ACC112 (cell line): ENCODE results near the gene INS.

Experiments
- H2AFZ ChIP-seq: fragments of 200-600 bp; sonication (generic); one replicate; pipeline ENCODE4 v1.6.0; 2017; ENCODE audit warnings: antibody characterized with exemption, low read length; ENCODE audit not compliant: unreplicated experiment
- H3K27ac ChIP-seq: fragments of 200-600 bp; sonication (generic); 2 replicates; pipeline ENCODE4 v1.5.1; 2014; ENCODE audit warnings: low read depth, mild to moderate bottlenecking, antibody characterized with exemption, low read length, moderate library complexity
- H3K27me3 ChIP-seq: fragments of 200-600 bp; sonication (generic); 2 replicates; pipeline ENCODE4 v1.6.1; 2014; ENCODE audit warnings: mild to moderate bottlenecking, antibody characterized with exemption, low read length, moderate library complexity, mixed read lengths; ENCODE audit not compliant: insufficient read depth
- H3K36me3 ChIP-seq: fragments of 200-600 bp; sonication (generic); 2 replicates; pipeline ENCODE4 v1.6.1; 2016; ENCODE audit warnings: mild to moderate bottlenecking, antibody characterized with exemption, low read length, moderate library complexity, mixed read lengths; ENCODE audit not compliant: insufficient read depth
- H3K4me1 ChIP-seq: fragments of 200-600 bp; sonication (generic); one replicate; pipeline ENCODE4 v1.6.1; 2016; ENCODE audit warnings: low read length, mixed read lengths; ENCODE audit not compliant: insufficient read depth, unreplicated experiment, control insufficient read depth
- H3K4me3 ChIP-seq: fragments of 200-600 bp; sonication (generic); 2 replicates; pipeline ENCODE4 v1.5.1; 2014; ENCODE audit warnings: mild to moderate bottlenecking, low read depth, low read length
- H3K79me2 ChIP-seq: fragments of 200-600 bp; sonication (generic); one replicate; pipeline ENCODE4 v1.6.0; 2016; ENCODE audit warnings: low read length; ENCODE audit not compliant: control insufficient read depth, unreplicated experiment, insufficient read depth

The INS gene

DNA sequence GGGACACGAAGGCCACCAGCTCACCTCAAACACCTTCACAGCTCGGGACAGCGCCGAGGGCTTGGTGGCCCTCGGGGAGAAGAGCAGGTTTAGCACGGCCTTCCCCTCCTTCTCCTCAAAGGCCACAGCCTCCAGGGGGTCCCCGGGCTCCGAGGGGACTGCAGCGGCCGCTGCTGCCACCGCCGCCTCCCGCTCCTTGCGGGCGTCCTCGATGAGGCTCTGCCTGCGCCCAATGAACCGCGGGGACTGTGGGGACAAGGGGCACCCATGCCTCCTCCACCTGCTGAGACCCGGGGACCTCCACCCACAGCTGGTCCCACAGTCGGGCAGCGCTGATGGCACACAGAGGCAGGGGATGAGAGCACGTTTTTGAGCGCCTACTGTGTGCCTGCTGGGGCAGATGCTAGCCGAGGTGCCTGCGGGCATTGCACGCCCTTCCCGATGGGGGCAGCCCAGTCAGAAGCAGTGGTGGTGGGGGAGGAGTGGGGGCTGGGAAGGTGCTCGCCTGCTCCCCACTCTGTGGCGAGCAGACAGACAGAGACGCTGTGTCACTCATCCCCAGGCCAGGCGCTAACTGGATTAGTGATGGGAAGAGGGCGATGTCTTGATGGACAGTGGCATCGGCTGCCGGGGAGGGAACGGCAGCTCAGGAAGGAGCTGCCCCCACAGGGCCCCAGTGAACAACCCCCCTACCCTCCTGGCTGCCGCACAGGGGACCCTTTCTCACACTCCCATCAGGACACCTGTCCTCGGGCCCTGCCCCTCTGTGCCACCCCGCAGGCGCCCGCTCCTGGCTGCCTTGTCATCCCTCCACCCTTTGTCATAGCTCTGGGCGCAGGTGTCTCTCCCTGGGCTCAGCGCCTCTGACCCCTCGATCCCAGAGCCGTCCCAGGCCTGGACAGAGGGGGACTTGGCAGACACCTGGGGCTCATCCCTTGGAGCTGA, 8.9 kb upstream of the INS start:
- H3K27ac ChIP-seq: no peak overlapping the region
- H3K36me3 ChIP-seq: no peaks in the 10 kb centered on the region
- H2AFZ ChIP-seq: no peak overlapping the region
- no peak overlapping the region for H3K4me3 ChIP-seq
- no peaks in the 10 kb centered on the region for H3K79me2 ChIP-seq
- H3K4me1 ChIP-seq: no peaks in the 10 kb centered on the region
- H3K27me3 ChIP-seq: no peaks in the 10 kb centered on the region

DNA sequence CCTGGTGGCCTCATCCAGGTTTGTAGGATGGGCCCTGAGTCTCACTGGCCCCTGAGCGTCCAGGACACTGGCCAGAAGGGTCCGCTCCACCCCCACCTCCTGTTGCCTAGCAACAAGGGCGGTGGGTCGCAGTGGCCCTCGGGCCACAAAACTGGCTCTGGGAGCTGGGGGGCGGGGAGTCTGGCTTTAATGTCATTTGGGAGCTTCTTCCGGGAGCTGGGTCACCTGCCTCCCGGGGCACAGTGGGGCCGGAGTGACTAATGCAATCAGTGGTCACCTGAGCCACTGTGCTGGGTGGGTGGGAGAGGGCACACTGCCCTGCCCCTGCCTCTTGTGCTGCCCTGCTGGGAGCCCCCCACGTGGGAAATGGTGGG, 8.0 kb upstream of the INS start:
- Histone ChIP-seq H3K4me1 (no peaks in the 10 kb centered on the region), H3K27ac (no peak overlapping the region), H3K4me3 (no peak overlapping the region), H3K27me3 (no peaks in the 10 kb centered on the region), H2AFZ (no peak overlapping the region), H3K79me2 (no peaks in the 10 kb centered on the region), H3K36me3 (no peaks in the 10 kb centered on the region)

DNA sequence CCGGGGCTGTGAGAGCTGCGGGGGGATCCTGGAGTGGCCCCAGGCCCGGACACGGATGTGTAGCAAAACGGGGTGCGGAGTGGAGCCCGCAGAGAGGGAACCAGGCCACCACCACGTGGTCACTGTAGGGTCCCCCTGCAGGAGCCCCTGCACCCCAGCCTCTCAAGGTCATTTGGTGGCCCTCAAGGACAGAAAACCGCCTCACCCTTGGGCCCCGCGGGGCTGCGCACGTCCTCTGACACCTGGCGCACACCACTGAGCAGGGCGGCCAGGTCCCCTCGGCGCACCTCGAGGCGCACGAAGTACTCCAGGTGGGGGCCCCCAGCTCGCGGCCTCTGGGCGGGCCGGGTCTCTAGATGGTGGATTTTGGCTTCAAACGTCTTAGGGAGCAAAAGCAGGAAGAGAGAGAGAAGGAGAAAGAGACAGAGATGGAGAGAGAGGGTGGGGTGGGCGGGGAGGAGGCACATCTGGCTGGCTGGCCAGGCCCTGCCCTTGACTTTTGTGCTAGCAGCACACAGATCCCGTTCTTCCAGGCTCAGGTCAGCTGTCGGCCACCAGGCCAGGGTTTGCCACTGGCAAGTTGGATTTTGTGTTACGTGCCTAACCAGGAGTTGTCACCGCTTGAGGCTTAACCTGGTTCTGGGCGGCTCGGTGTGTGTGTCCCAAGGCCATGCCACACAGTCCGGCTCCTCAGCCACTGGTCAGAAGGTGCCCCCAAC, 7.4 kb upstream of the INS start:
- Histone ChIP-seq H3K27me3 (no peaks in the 10 kb centered on the region), H3K27ac (no peak overlapping the region), H2AFZ (no peak overlapping the region), H3K79me2 (no peaks in the 10 kb centered on the region), H3K4me1 (no peaks in the 10 kb centered on the region), H3K4me3 (no peak overlapping the region), H3K36me3 (no peaks in the 10 kb centered on the region)

DNA sequence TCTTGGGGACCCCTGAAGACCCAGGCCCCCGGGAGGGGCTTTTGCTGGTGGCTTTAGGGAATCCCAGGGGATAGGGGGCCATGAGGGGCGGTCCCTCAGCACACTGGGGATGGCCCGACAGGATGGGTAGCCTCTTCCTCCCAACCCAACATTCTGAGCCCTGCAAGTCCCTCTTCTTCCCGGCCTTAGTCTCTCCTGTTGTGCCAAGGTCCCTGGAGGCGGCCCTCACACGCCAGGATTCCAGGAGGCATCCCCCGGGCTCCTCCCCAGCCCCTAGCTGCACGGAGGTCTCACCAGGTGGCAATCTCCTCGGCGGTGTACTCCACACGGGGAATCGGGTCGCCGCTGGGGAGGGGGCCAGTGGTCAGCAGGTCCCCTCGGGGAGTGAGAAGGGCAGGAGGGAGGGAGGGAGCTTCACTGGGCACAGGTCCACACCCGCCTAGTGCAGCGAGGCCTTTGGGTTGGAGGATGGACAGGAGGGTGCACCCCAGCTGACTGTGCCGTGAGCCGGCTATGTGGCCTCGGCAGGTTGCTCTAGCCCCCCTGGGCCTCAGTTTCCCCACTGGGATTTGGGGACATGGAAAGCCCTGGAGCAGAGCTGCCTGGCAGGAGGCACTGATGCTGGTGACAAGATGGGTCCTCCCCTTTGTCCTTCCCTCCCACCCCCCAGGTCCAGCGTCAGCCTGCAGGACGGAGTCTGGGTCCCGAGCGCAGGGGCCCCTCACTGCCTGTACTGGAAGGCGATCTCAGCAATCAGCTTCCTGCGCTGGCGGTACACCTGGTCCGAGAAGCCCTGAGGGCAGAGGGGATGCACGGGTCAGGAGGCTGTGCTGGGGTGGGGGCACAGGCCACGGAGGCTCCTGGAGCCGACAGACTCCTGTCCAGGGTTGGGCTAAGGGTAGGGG, 6.4 kb upstream of the INS start:
- H3K27me3 ChIP-seq: no peaks in the 10 kb centered on the region
- H3K27ac ChIP-seq: no peak overlapping the region
- no peaks in the 10 kb centered on the region for H3K36me3 ChIP-seq
- H3K4me1 ChIP-seq: no peaks in the 10 kb centered on the region
- H3K4me3 ChIP-seq: no peak overlapping the region
- no peak overlapping the region for H2AFZ ChIP-seq
- H3K79me2 ChIP-seq: no peaks in the 10 kb centered on the region

DNA sequence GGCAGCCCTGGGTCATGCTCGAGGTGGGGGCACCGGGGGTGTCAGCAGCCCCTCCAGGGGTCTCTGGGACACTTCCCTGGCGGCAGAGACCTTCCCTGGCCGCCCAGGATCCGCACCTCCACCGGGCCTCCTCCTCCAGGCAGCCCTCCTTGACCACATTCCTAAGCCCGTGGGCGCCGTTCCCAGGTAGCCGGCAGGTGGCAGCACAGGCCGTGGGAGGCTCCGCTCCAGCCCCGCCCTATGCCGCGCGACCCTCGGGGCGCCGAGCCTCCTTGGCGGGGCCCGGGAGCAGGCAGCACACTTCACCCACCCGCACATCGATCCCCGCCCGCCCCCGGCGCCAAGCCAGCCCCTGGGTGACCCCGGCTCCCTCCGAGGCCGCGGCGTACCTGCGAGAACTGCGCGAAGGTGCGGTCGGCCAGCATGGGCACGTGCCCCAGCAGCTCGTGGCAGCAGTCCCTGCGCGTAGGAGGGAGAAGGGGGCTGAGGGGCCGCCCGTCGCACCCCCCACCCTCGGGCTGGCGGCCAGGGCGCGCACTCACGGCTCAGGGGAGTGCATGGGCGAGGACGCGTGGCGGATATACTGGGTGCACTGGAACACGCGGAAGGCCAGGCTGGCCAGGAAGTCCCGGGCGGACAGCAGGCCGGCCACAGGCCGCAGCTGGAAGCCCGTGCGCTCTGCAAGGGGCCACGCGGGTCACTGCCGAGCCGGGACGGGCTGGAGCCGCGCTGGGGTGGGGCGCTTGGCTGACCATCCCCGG, 5.3 kb upstream of the INS start:
- Histone ChIP-seq H3K27ac (no peak overlapping the region), H3K79me2 (no peaks in the 10 kb centered on the region), H2AFZ (peak overlapping the region; percentile 75), H3K36me3 (no peaks in the 10 kb centered on the region), H3K27me3 (no peaks in the 10 kb centered on the region), H3K4me3 (peak overlapping the region; percentile 71; the same call in 1 of the 2 replicates), H3K4me1 (no peaks in the 10 kb centered on the region)

DNA sequence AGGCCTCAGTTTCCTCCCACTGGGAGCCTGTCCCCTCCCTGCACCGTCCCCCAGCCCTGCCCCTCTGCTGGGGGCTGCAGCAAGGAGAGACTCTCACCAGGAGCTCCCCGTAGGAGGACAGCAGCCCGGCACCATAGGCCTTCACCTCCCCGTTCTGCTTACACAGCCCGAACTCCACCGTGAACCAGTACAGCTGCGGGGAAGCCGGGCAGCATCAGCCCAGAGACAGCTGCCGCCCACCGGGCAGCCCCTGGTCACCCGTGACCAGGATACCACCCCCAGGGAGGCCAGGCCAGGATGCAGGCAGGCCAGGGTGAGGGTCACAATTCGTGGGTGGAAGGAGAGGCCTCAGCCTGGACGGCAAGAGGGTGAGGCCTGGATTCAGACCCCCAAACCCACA, 4.6 kb upstream of the INS start:
- Histone ChIP-seq H3K27me3 (no peaks in the 10 kb centered on the region), H3K36me3 (no peaks in the 10 kb centered on the region), H2AFZ (no peak overlapping the region), H3K27ac (no peak overlapping the region), H3K4me3 (no peak overlapping the region), H3K4me1 (no peaks in the 10 kb centered on the region), H3K79me2 (no peaks in the 10 kb centered on the region)

DNA sequence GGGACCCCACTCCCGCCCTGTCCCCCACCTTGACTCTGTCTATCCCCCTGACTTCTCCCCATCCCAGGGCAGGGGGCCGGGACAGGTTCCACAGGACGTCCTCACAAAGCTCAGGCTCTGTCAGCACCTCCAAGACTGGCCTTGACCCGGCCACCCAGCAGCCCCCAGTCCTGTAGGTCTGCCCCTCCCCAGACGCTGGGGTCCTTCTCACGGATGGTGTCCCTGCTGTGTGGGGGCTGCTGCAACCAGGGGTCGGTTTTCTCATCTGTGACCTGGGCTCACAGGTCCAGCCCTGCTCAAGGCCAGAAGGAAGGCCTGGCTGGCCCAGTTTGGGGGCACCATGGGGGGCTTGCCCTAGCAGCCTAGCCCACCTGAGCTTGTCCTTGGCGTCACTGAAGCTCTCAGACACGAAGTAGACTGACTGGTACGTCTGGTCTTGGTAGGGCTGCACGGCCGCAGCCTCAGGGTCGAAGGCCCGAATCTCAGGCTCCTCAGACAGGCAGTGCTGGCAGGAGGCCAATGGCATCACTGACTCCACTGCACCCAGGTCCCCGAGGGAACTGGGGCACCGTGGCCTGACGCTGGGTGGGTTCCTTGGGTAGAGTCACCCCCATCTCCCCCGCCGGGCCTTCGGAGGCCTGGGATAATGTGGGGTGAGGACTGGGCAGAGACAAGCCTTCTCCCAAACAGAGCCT, 4.0 kb upstream of the INS start:
- H3K79me2 ChIP-seq: no peaks in the 10 kb centered on the region
- no peak overlapping the region for H2AFZ ChIP-seq
- H3K4me3 ChIP-seq: no peak overlapping the region
- H3K4me1 ChIP-seq: no peaks in the 10 kb centered on the region
- H3K27me3 ChIP-seq: no peaks in the 10 kb centered on the region
- no peak overlapping the region for H3K27ac ChIP-seq
- no peaks in the 10 kb centered on the region for H3K36me3 ChIP-seq

DNA sequence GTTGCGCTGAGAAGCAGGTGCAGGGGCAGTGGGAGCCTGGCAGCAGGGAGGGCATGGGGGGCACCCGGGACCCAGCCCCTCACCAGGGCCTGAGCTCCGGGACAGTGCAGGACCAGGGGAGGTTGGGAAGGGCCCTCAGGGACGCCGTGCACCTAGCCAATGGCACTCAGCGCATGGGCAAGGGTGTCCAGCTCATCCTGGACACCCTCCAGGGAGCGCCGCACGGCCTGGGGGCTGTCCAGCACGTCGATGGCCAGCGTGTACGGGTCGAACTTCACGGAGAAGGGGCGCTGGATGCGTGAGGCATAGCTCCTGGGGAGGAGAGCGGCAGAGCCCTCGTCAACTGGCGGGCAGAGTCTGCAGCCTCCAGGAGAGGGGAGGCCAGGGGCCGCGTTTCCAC, 3.1 kb upstream of the INS start:
- H3K27ac ChIP-seq: no peak overlapping the region
- H3K27me3 ChIP-seq: no peaks in the 10 kb centered on the region
- H3K36me3 ChIP-seq: no peaks in the 10 kb centered on the region
- no peak overlapping the region for H3K4me3 ChIP-seq
- no peaks in the 10 kb centered on the region for H3K79me2 ChIP-seq
- no peaks in the 10 kb centered on the region for H3K4me1 ChIP-seq
- H2AFZ ChIP-seq: no peak overlapping the region

DNA sequence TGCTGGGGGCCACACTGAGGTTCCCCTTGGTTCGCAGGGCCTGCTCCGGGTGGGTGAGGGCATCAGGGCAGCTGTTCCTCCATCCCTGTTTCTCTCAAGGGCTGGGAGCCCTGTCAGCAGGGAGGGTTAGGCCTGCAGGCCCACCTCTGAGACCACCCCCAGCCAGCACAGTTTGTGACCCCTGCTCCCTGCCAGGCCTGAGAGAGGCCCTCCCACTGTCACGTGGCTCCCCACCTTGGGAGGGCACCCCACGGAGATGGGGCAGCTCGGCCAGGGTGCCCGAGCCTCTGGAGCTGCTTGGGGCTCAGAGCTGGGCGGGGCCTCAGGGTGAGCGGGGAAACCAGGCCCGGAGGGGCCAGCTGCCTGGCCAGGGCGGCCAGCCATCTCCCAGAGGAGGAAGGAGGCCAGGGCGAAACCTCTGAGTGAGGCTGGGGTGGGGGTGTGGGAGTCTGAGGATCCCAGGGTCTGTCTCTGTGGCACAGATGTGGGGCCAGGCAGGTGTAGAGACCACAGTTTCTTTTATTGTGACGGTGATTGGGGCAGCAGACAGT, 2.5 kb upstream of the INS start:
- Histone ChIP-seq H3K4me1 (no peaks in the 10 kb centered on the region), H2AFZ (no peak overlapping the region), H3K79me2 (no peaks in the 10 kb centered on the region), H3K4me3 (no peak overlapping the region), H3K27me3 (no peaks in the 10 kb centered on the region), H3K36me3 (no peaks in the 10 kb centered on the region), H3K27ac (no peak overlapping the region)
